ENCODE data around the gene ZNF362.

Gene ZNF362

GRCh38 chr1:33269621-33270020, 13.3 kb downstream of the ZNF362 start:
- no peak for DNase-seq

GRCh38 chr1:33270379-33270778, 14.1 kb downstream of the ZNF362 start:
- no peak for DNase-seq

- no peak for DNase-seq
Observed at GRCh38 chr1:33270808-33271465, 14.6 kb downstream of the ZNF362 start.

GRCh38 chr1:33271666-33272505, 15.6 kb downstream of the ZNF362 start:
- no peak for DNase-seq

GRCh38 chr1:33272509-33272908, 16.2 kb downstream of the ZNF362 start:
- no peak for DNase-seq

GRCh38 chr1:33272930-33273329, 16.6 kb downstream of the ZNF362 start:
- no peak for DNase-seq

GRCh38 chr1:33273406-33273805, 17.1 kb downstream of the ZNF362 start:
- DNase-seq = peak; percentile 22

- no peak for DNase-seq
Observed at GRCh38 chr1:33273961-33274371, 17.7 kb downstream of the ZNF362 start.

GRCh38 chr1:33274446-33274845, 18.2 kb downstream of the ZNF362 start:
- no peak for DNase-seq

- DNase-seq = no peak
Observed at GRCh38 chr1:33275195-33275594, 18.9 kb downstream of the ZNF362 start.

GRCh38 chr1:33275706-33276572, 19.6 kb downstream of the ZNF362 start:
- DNase-seq = no peak

GRCh38 chr1:33276573-33277298, 20.4 kb downstream of the ZNF362 start:
- no peak for DNase-seq

GRCh38 chr1:33277488-33278084, 21.3 kb downstream of the ZNF362 start:
- no peak for DNase-seq

- no peak for DNase-seq
Observed at GRCh38 chr1:33280091-33280661, 23.9 kb downstream of the ZNF362 start.

GRCh38 chr1:33281554-33282303, 25.4 kb downstream of the ZNF362 start:
- no peak for DNase-seq

- no peak for DNase-seq
Observed at GRCh38 chr1:33282791-33283190, 26.5 kb downstream of the ZNF362 start.

- no peak for DNase-seq
Observed at GRCh38 chr1:33284049-33284448, 27.8 kb downstream of the ZNF362 start.

- DNase-seq = no peak
Observed at GRCh38 chr1:33286451-33287185, 30.3 kb downstream of the ZNF362 start.

GRCh38 chr1:33287317-33287716, 31.0 kb downstream of the ZNF362 start:
- DNase-seq = no peak

Measured in CD4-positive, alpha-beta T cell treated with Interleukin-21 for 1 hour (primary cell).